Activated T-helper 2 cell treated with anti-CD3 and anti-CD28 coated beads, Interferon-gamma antibody, Interleukin-2, Interleukin-4, amounts not matched to agents 10 μg/mL and 5 μg/mL and 100 μg/mL, durations not matched to agents 14 hours and 24 hours and 36 hours (primary cell): Measurements from ENCODE around the gene SLC2A5. TPM values are rescaled to one million over a fixed set of nuclear protein-coding genes. Genes with fewer than 3 reads are reported as not detected.

Experiments
- DNase-seq: peaks from one replicate; pipeline ENCODE4 v3.0.0; 2021; ENCODE audit warnings: low spot score
- H3K27ac Mint-ChIP-seq: one replicate; pipeline ENCODE4 v1.8.0; 2021; ENCODE audit warnings: mixed read lengths
- H3K27me3 Mint-ChIP-seq: one replicate; pipeline ENCODE4 v1.8.0; 2021; ENCODE audit warnings: low read depth, mixed read lengths
- H3K36me3 Mint-ChIP-seq: one replicate; pipeline ENCODE4 v1.8.0; 2021; ENCODE audit warnings: low read depth, mixed read lengths
- H3K4me1 Mint-ChIP-seq: one replicate; pipeline ENCODE4 v1.8.0; 2021; ENCODE audit warnings: low read depth, mixed read lengths
- H3K4me3 Mint-ChIP-seq: one replicate; pipeline ENCODE4 v1.8.0; 2021; ENCODE audit warnings: low read depth, mild to moderate bottlenecking, moderate library complexity, mixed read lengths
- H3K9me3 Mint-ChIP-seq: one replicate; pipeline ENCODE4 v1.8.0; 2021; ENCODE audit warnings: mixed read lengths
- intact Hi-C: fragments of 100-400 bp; cut with micrococcal nuclease; formaldehyde crosslinking; loops from one replicate; pipeline ENCODE4 v1.15.1; 2023
- total RNA-seq: library from RNA; stranded (reverse); gene quantifications from 2 replicates; pipeline ENCODE4 v1.2.3, GENCODE V29; 2022

Gene SLC2A5
- total RNA-seq, 1 donor from 2014 or later, result not detected

DNA sequence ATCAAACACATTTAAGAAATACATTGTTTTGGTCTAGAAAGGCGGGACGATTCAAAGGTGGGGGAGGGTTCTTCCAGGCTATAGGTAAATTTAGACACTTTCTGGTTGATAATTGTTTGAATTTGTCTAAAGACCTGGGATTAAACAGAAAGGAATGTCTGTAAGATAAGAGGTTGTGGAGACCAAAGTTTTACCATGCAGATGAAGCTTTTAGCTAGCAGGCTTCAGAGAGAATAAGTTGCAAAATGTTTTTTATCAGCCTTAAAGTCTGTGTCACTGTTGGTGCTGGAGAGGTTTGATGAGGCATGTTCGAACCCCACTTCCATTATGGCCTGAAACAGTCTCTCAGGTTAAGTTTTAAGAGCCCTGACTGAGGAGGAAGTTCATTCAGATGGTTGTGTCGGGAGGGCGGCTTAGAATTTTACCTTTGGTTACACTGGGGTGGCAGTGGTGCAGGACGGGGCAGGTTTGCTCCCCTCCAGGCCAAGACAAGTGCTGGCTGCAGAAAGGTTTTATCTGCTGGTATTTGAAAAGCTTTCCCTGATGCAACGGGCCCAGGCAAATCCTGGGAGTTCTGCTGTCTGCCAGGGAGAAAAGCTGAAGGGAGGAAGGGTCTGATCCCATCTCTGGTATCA, 16.0 kb upstream of the SLC2A5 start:
- Mint-ChIP-seq H3K27ac (no peak overlapping the region), H3K36me3 (no peaks in the 10 kb centered on the region), H3K27me3 (peaks cover 23% of the 10 kb centered on the region), H3K9me3 (no peaks in the 10 kb centered on the region), H3K4me1 (peaks cover 21% of the 10 kb centered on the region), H3K4me3 (no peak overlapping the region)
- DNase-seq, result no peak
- intact Hi-C loops, result no loop called here

GRCh38 chr1:9084906-9085305, 15.5 kb upstream of the SLC2A5 start:
- no peak overlapping the region for H3K4me3 Mint-ChIP-seq
- no peak overlapping the region for H3K27ac Mint-ChIP-seq
- H3K27me3 Mint-ChIP-seq, result peaks cover 23% of the 10 kb centered on the region
- intact Hi-C loops, result no loop called here
- peaks cover 25% of the 10 kb centered on the region for H3K4me1 Mint-ChIP-seq
- DNase-seq, result no peak
- H3K36me3 Mint-ChIP-seq, result no peaks in the 10 kb centered on the region
- no peaks in the 10 kb centered on the region for H3K9me3 Mint-ChIP-seq

DNA sequence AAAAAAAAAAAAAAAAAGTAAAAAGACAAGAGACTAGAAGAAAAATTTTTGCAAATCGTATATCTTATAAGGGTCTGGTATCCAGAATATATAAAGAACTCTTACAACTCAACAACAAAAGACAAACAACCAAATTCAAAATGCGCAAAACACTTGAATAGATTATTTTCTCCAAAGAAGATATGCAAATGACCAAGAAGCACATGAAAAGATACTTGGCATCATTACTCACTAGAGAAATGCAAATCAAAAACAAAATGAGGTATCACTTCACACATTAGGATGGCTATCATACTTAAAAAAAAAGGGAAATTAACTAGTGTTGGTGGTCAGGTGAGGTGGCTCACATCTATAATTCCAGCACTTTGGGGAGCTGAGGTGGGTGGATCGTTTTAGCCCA, 12.0 kb upstream of the SLC2A5 start:
- no peak overlapping the region for H3K27ac Mint-ChIP-seq
- H3K4me1 Mint-ChIP-seq, result peaks cover 44% of the 10 kb centered on the region
- peaks cover 16% of the 10 kb centered on the region for H3K27me3 Mint-ChIP-seq
- intact Hi-C loops, result no loop called here
- no peaks in the 10 kb centered on the region for H3K36me3 Mint-ChIP-seq
- no peak for DNase-seq
- H3K4me3 Mint-ChIP-seq, result no peak overlapping the region
- no peaks in the 10 kb centered on the region for H3K9me3 Mint-ChIP-seq

- Mint-ChIP-seq H3K9me3 (no peaks in the 10 kb centered on the region), H3K4me1 (peaks cover 46% of the 10 kb centered on the region), H3K4me3 (no peak overlapping the region), H3K36me3 (no peaks in the 10 kb centered on the region), H3K27ac (no peak overlapping the region), H3K27me3 (peaks cover 18% of the 10 kb centered on the region)
- intact Hi-C loops, result no loop called here
- DNase-seq, result no peak
These were observed 11.4 kb upstream of the SLC2A5 start for GRCh38 chr1:9080705-9081291.

DNA sequence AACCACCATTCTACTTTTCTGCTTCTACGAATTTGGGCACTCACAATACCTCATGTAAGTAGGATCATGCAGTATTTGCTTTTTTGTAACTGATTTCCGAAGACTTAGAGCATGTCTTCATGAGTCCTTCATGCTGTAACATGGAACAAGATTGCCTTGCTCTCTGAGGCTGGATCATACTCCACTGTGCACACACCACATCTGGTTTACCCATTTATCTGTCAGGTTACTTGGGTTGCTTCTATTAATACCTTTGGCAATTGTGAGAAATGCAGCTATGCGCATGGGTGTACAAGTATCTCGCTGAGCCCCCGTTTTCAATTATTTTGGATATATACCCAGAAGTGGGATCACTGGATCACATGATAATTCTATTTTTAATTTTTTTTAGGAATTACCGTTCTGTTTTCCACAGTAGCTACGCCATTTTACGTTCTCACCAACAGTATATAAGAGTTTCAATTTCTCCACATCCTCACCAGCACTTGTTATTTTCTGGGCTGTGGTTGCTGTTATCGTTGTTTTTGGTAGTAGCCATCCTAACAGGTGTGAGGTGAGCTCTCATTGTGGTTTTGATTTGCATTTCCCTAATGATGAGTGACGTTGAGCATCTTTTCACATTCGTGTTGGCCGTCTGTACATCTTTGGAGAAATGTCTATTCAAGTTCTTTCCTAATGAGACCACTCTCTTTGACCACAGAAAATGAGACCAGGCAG, 10.7 kb upstream of the SLC2A5 start:
- H3K36me3 Mint-ChIP-seq, result no peaks in the 10 kb centered on the region
- intact Hi-C loops, result no loop called here

DNA sequence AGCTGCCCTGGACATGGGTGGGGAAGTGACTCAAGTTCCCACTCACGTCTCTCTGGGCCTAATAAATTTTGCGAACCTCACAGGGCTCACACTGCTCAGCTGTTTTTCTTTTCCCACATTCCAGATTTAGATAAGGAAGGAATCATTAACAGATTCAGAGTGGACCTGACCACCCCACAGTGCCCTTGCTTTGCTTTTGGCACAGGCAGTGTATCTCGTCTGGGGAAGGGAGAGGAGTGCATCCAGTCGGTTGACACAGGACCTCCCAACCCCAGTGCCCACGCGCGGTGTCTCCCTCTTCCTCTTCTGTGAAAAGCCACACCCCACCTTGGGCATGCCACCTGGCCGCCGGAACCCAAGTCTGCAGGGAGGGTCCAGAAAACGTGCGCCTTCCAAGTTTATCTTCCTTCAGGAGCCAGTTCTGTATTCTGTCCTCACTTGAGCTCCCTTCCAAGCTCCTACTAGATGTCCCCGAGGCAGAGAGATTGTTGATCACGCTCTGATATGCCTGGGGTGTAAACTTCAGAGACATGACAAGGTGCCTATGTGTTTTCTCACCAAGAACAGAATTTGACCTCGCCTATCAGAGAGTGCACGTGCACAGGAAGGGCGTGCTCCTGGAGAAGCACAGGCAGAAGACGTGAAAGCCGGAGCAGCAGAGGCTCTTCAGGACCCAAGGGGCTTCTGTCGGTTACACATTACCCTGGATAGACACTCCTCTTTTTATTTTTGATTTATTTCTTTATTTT, 9.5 kb upstream of the SLC2A5 start:
- Mint-ChIP-seq H3K36me3 (no peaks in the 10 kb centered on the region), H3K4me1 (peaks cover 50% of the 10 kb centered on the region)

More for the DNA sequence above, 10.7 kb upstream of the SLC2A5 start:
- DNase-seq, result no peak
- no peak overlapping the region for H3K27ac Mint-ChIP-seq
- H3K4me3 Mint-ChIP-seq, result no peak overlapping the region
- peaks cover 49% of the 10 kb centered on the region for H3K4me1 Mint-ChIP-seq
- H3K27me3 Mint-ChIP-seq, result peaks cover 18% of the 10 kb centered on the region
- H3K9me3 Mint-ChIP-seq, result no peaks in the 10 kb centered on the region

GRCh38 chr1:9078015-9078751, 8.7 kb upstream of the SLC2A5 start:
- Mint-ChIP-seq H3K27me3 (peaks cover 25% of the 10 kb centered on the region), H3K36me3 (no peaks in the 10 kb centered on the region), H3K9me3 (no peaks in the 10 kb centered on the region), H3K4me1 (peaks cover 49% of the 10 kb centered on the region), H3K27ac (no peak overlapping the region), H3K4me3 (no peak overlapping the region)
- DNase-seq, result peak; percentile 31
- intact Hi-C loops, result no loop called here

More for the DNA sequence above, 9.5 kb upstream of the SLC2A5 start:
- H3K4me3 Mint-ChIP-seq, result no peak overlapping the region
- no peaks in the 10 kb centered on the region for H3K9me3 Mint-ChIP-seq
- H3K27me3 Mint-ChIP-seq, result peaks cover 23% of the 10 kb centered on the region
- H3K27ac Mint-ChIP-seq, result no peak overlapping the region
- intact Hi-C loops, result no loop called here
- no peak for DNase-seq

GRCh38 chr1:9075022-9075421, 5.6 kb upstream of the SLC2A5 start:
- H3K9me3 Mint-ChIP-seq, result no peaks in the 10 kb centered on the region
- no peak overlapping the region for H3K27ac Mint-ChIP-seq
- H3K27me3 Mint-ChIP-seq, result peaks cover 28% of the 10 kb centered on the region
- intact Hi-C loops, result no loop called here
- H3K36me3 Mint-ChIP-seq, result no peaks in the 10 kb centered on the region
- no peak overlapping the region for H3K4me3 Mint-ChIP-seq
- no peak for DNase-seq
- H3K4me1 Mint-ChIP-seq, result peaks cover 30% of the 10 kb centered on the region

DNA sequence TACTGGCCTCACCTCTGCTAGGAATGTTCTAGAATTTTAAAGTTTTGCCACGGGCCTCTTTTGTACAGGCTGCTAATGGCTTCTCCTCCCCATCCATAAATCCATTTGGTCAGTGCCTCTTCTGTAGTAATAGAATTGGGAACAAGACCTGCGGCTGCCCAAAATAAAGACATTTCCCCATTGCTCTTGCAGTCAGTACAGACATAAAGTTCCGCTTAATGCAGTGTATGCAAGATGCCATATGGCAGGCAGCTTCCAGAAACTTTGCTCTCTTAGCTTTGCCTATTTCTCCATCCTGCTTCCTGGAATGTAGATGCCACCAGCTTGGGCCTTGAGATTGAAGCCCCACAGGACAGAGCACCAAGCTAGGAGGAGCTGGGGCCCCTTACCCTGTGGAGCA, 3.7 kb upstream of the SLC2A5 start:
- Mint-ChIP-seq H3K4me3 (no peak overlapping the region), H3K9me3 (no peaks in the 10 kb centered on the region), H3K36me3 (no peaks in the 10 kb centered on the region), H3K27me3 (peaks cover 27% of the 10 kb centered on the region), H3K4me1 (peaks cover 25% of the 10 kb centered on the region), H3K27ac (no peak overlapping the region)
- intact Hi-C loops, result no loop called here
- DNase-seq, result no peak

DNA sequence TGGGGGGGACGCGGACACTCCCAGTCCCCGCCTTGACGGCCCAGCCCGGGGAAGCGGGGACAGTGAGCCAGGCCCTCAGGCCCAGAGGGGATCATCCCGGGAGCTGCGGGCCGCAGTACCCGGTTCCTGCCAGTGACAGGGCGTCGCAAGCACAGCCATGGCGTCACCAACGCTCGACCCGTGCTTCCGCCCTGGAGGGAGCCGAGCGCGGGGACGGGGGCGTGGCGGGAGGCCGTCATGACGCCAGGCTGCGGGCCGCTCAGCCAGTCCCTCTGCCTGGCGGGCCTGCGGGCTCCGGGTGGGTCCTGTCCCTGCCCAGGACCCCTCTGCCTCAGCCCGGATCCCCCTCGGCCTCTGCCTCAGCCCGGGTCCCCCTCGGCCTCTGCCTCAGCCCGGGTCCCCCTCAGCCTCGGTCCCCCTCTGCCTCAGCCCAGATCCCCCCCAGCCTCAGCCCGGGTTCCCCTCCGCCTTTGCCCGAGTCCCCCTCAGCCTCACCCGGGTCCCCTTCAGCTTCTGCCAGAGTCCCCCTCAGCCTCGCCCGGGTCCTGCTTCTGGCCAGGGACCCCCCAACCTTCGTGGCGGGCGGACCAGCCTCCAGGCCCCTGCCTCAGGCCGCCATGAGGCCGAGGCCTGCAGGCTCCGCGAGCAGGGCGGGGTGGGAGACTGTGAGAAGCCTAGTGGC, 2.3 kb upstream of the SLC2A5 start:
- peaks cover 21% of the 10 kb centered on the region for H3K4me1 Mint-ChIP-seq
- H3K4me3 Mint-ChIP-seq, result no peak overlapping the region
- no peaks in the 10 kb centered on the region for H3K9me3 Mint-ChIP-seq
- no peak for DNase-seq
- H3K27ac Mint-ChIP-seq, result no peak overlapping the region
- no peaks in the 10 kb centered on the region for H3K36me3 Mint-ChIP-seq
- peaks cover 27% of the 10 kb centered on the region for H3K27me3 Mint-ChIP-seq
- intact Hi-C loops, result no loop called here

- intact Hi-C loops, result no loop called here
These were observed 1.1 kb upstream of the SLC2A5 start for GRCh38 chr1:9070486-9070885.

GRCh38 chr1:9068981-9069325, 482 bp downstream of the SLC2A5 start:
- peaks cover 25% of the 10 kb centered on the region for H3K27me3 Mint-ChIP-seq
- no peak for DNase-seq
- peaks cover 11% of the 10 kb centered on the region for H3K4me1 Mint-ChIP-seq

More at GRCh38 chr1:9070486-9070885, 1.1 kb upstream of the SLC2A5 start:
- no peaks in the 10 kb centered on the region for H3K36me3 Mint-ChIP-seq
- H3K27me3 Mint-ChIP-seq, result peaks cover 25% of the 10 kb centered on the region
- DNase-seq, result no peak
- no peak overlapping the region for H3K4me3 Mint-ChIP-seq
- H3K9me3 Mint-ChIP-seq, result no peaks in the 10 kb centered on the region
- H3K27ac Mint-ChIP-seq, result no peak overlapping the region
- peaks cover 18% of the 10 kb centered on the region for H3K4me1 Mint-ChIP-seq

More at GRCh38 chr1:9068981-9069325, 482 bp downstream of the SLC2A5 start:
- Mint-ChIP-seq H3K27ac (no peak overlapping the region), H3K36me3 (no peaks in the 10 kb centered on the region), H3K4me3 (no peak overlapping the region), H3K9me3 (no peaks in the 10 kb centered on the region)
- intact Hi-C loops, result no loop called here
